Keratinocyte (primary cell): ENCODE measurements around the gene CCDC102B. TPM values are rescaled to one million over a fixed set of nuclear protein-coding genes. Genes with fewer than 3 reads are reported as not detected.

Experiments used
- DNase-seq: peaks from one replicate; pipeline ENCODE4 v3.0.0-alpha.2; 2011; ENCODE audit warnings: low read depth, missing footprints, low spot score
- FAIRE-seq: peaks from 2 replicates; lab custom pipeline; 2011; peaks lifted over from hg19 to GRCh38; lab: Jason Lieb, UNC
- H2AFZ ChIP-seq: 2 replicates; pipeline ENCODE4 v1.6.0; 2012; ENCODE audit warnings: low read length, control low read depth, inconsistent platforms; ENCODE audit not compliant: control insufficient read depth
- H3K27ac ChIP-seq: 2 replicates; pipeline ENCODE4 v1.5.1; 2011; ENCODE audit warnings: low read length; ENCODE audit not compliant: control insufficient read depth, insufficient read depth
- H3K27me3 ChIP-seq: 3 replicates; pipeline ENCODE4 v1.6.0; 2011; ENCODE audit warnings: low read length; ENCODE audit not compliant: control insufficient read depth, insufficient read depth; ENCODE audit errors: extremely low read depth
- H3K36me3 ChIP-seq, 2 experiments: 2 replicates in 1 of 2; 3 replicates in 1 of 2; pipeline ENCODE4 v1.5.1; 2011; ENCODE audit warnings: low read length in 2 of 2, mild to moderate bottlenecking in 1 of 2; ENCODE audit not compliant: control insufficient read depth in 2 of 2, insufficient read depth in 2 of 2; ENCODE audit errors: extremely low read depth in 1 of 2
- H3K4me1 ChIP-seq: 3 replicates; pipeline ENCODE4 v1.5.1; 2011; ENCODE audit warnings: low read length; ENCODE audit not compliant: control insufficient read depth, insufficient read depth; ENCODE audit errors: extremely low read depth
- H3K4me2 ChIP-seq: 3 replicates; pipeline ENCODE4 v1.6.0; 2011; ENCODE audit warnings: low read depth, low read length; ENCODE audit not compliant: control insufficient read depth, insufficient read depth; ENCODE audit errors: extremely low read depth
- H3K4me3 ChIP-seq, 3 experiments: fragments of 200-600 bp in 1 of 3; sonication (generic) in 1 of 3; 2 replicates in 2 of 3; 3 replicates in 1 of 3; pipeline ENCODE4 v1.5.1; 2011 to 2016; ENCODE audit warnings: low read length in 3 of 3, mild to moderate bottlenecking in 3 of 3, control low read depth in 2 of 3, inconsistent platforms in 1 of 3, low read depth in 1 of 3, mixed read lengths in 1 of 3, mixed run types in 1 of 3, moderate library complexity in 1 of 3; ENCODE audit not compliant: control insufficient read depth in 2 of 3, insufficient read depth in 2 of 3; ENCODE audit errors: extremely low read depth in 1 of 3
- H3K79me2 ChIP-seq: 2 replicates; pipeline ENCODE4 v1.6.0; 2012; ENCODE audit warnings: low read length; ENCODE audit not compliant: control insufficient read depth, insufficient read depth
- H3K9ac ChIP-seq: 3 replicates; pipeline ENCODE4 v1.6.0; 2011; ENCODE audit warnings: low read length; ENCODE audit not compliant: control insufficient read depth, insufficient read depth; ENCODE audit errors: extremely low read depth
- H3K9me1 ChIP-seq: 3 replicates; pipeline ENCODE4 v1.6.0; 2011; ENCODE audit warnings: low read length; ENCODE audit not compliant: control insufficient read depth, insufficient read depth; ENCODE audit errors: extremely low read depth
- H3K9me3 ChIP-seq: 2 replicates; pipeline ENCODE4 v1.5.1; 2012; ENCODE audit warnings: low read depth, low read length; ENCODE audit not compliant: control insufficient read depth
- H4K20me1 ChIP-seq: 3 replicates; pipeline ENCODE4 v1.6.0; 2011; ENCODE audit warnings: low read length; ENCODE audit not compliant: control insufficient read depth, insufficient read depth; ENCODE audit errors: extremely low read depth
- CTCF ChIP-seq, 3 experiments: IDR thresholded peaks in 1 of 3; conservative IDR thresholded peaks in 1 of 3; optimal IDR thresholded peaks in 1 of 3; 2 replicates in 2 of 3; 3 replicates in 1 of 3; pipeline versions ENCODE3 to v1.5.1; 2011; ENCODE audit warnings: low read length in 3 of 3, mild to moderate bottlenecking in 3 of 3, moderate library complexity in 2 of 3, control low read depth in 1 of 3, inconsistent platforms in 1 of 3; ENCODE audit not compliant: insufficient read depth in 2 of 3; ENCODE audit errors: extremely low read depth in 1 of 3
- EZH2 ChIP-seq: IDR thresholded peaks from one replicate; pipeline ENCODE4 v1.6.1; 2012; ENCODE audit warnings: inconsistent platforms, mild to moderate bottlenecking, low read length, moderate library complexity
- dilution Hi-C: fragments of 300-500 bp; cut with MboI; formaldehyde crosslinking; loops from one replicate; pipeline ENCODE4 v1.7.0; 2020; ENCODE audit warnings: low sequenced_read_pairs; ENCODE audit not compliant: extremely low pct_ligation_motif_present
- polyA plus RNA-seq, 5 experiments: library from polyadenylated mRNA; depleted of rRNA in 3 of 5; stranded (reverse) in 3 of 5; stranded (forward) in 1 of 5; unstranded in 1 of 5; fragments of >200 nt; gene quantifications; 1 replicate in 1 of 5; 2 replicates in 3 of 5; 3 replicates in 1 of 5; pipeline versions ENCODE4 v1.2.1 to v1.2.3, GENCODE V29; 2011 to 2012; ENCODE audit warnings: missing spikeins in 2 of 5, low read depth in 1 of 5, low replicate concordance in 1 of 5

Gene CCDC102B
- polyA plus RNA-seq, 1 donor (not counting 4 experiments of a cell fraction or from before 2014, with no cell fraction given): 0.60 TPM

- Histone ChIP-seq H4K20me1 (no peaks in the 10 kb centered on the region), H3K36me3 (no peaks in the 10 kb centered on the region), H3K79me2 (no peaks in the 10 kb centered on the region), H3K9ac (no peak overlapping the region), H3K4me2 (no peak overlapping the region), H2AFZ (no peak overlapping the region), H3K27ac (no peak overlapping the region), H3K4me3 (no peak overlapping the region), H3K9me1 (no peaks in the 10 kb centered on the region), H3K9me3 (no peaks in the 10 kb centered on the region), H3K4me1 (no peaks in the 10 kb centered on the region), H3K27me3 (no peaks in the 10 kb centered on the region)
- TF ChIP-seq EZH2 (no peak), CTCF (optimal IDR thresholded peaks at IDR 0.05 in 1 of 3, IDR thresholded peaks at IDR 0.05 in 1 of 3, conservative IDR thresholded peaks at IDR 0.05 in 1 of 3; ENCODE audit: extremely low read depth in 1 of 3, insufficient read depth in 2 of 3, low read length in 3 of 3) (no peak)
- DNase-seq (no peak), FAIRE-seq (no peak)
- dilution Hi-C loops: no loop called here
Measured at GRCh38 chr18:68800075-68800474, 2.2 kb downstream of the CCDC102B start.

DNA sequence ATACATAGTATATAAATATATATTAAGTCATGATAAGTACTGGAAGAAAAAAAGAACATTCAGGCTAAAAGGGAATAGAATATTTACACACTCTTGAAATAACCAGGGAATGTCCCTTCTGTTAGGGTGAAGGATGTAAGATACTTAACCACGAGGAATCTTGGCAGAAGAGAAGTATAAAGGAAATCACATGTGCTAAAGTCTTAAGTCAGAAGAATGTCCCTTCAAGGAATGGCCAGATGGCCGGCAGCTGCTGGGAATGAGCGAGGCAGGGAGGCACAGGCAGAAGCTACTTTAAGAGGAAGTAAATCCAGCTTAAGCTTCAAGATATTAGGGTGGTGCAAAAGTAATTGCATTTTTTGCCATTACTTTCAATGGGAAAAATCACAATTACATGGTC lies 5.5 kb downstream of the CCDC102B start:
- H3K9ac ChIP-seq: no peak overlapping the region
- no peak overlapping the region for H3K4me2 ChIP-seq
- H3K79me2 ChIP-seq: no peaks in the 10 kb centered on the region
- no peaks in the 10 kb centered on the region for H3K36me3 ChIP-seq
- no peak for FAIRE-seq
- no peak for DNase-seq
- H4K20me1 ChIP-seq: no peaks in the 10 kb centered on the region
- dilution Hi-C loops: no loop called here
- no peak overlapping the region for H3K27ac ChIP-seq
- no peaks in the 10 kb centered on the region for H3K9me1 ChIP-seq
- no peak overlapping the region for H3K4me3 ChIP-seq
- H3K27me3 ChIP-seq: no peaks in the 10 kb centered on the region
- no peaks in the 10 kb centered on the region for H3K4me1 ChIP-seq
- TF ChIP-seq EZH2: no peak
- H3K9me3 ChIP-seq: no peaks in the 10 kb centered on the region
- no peak overlapping the region for H2AFZ ChIP-seq

GRCh38 chr18:68817584-68817983 lies 19.7 kb downstream of the CCDC102B start:
- Histone ChIP-seq H3K4me3 (no peak overlapping the region), H3K27ac (no peak overlapping the region), H3K4me2 (no peak overlapping the region), H4K20me1 (no peaks in the 10 kb centered on the region), H3K79me2 (no peaks in the 10 kb centered on the region), H2AFZ (no peak overlapping the region), H3K9me1 (no peaks in the 10 kb centered on the region), H3K9ac (no peak overlapping the region), H3K36me3 (no peaks in the 10 kb centered on the region), H3K27me3 (no peaks in the 10 kb centered on the region), H3K9me3 (no peaks in the 10 kb centered on the region), H3K4me1 (no peaks in the 10 kb centered on the region)
- FAIRE-seq (no peak), DNase-seq (no peak)
- TF ChIP-seq CTCF (optimal IDR thresholded peaks at IDR 0.05 in 1 of 3, IDR thresholded peaks at IDR 0.05 in 1 of 3, conservative IDR thresholded peaks at IDR 0.05 in 1 of 3; ENCODE audit: extremely low read depth in 1 of 3, insufficient read depth in 2 of 3, low read length in 3 of 3): no peak
- no peak for TF ChIP-seq EZH2
- dilution Hi-C loops: no loop called here
